DMS53 (cell line): ENCODE measurements around the gene TRPV2.
"Not testable (repeated sequence)": the region's sequence is repeated elsewhere in the genome, so short reads cannot be mapped to it uniquely, and the experiment has no call there.

Experiments used
- DNase-seq: peaks from one replicate; lab custom pipeline; 2025; lab: John Stamatoyannopoulos, UW

The TRPV2 gene

DNA sequence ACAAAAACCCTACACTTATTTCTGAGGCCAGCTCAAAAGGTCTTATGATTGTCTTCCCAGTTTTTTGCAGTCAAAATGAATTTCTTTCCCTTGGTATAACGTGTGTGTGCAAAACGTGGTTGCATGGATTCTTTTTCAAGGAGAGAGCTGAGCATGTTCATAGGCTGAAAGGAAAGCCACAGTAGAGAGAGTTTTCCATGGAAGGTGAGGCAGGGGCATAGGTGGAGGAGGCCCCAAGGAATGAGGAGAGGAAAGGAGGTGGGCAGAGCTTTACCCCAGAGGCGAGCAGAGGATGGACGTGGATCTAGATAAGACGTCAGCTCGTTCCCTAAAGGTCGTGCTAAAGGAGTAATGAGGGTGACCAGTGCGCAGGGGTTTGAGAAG lies 22.8 kb downstream of the TRPV2 start:
- DNase-seq, result no peak

DNA sequence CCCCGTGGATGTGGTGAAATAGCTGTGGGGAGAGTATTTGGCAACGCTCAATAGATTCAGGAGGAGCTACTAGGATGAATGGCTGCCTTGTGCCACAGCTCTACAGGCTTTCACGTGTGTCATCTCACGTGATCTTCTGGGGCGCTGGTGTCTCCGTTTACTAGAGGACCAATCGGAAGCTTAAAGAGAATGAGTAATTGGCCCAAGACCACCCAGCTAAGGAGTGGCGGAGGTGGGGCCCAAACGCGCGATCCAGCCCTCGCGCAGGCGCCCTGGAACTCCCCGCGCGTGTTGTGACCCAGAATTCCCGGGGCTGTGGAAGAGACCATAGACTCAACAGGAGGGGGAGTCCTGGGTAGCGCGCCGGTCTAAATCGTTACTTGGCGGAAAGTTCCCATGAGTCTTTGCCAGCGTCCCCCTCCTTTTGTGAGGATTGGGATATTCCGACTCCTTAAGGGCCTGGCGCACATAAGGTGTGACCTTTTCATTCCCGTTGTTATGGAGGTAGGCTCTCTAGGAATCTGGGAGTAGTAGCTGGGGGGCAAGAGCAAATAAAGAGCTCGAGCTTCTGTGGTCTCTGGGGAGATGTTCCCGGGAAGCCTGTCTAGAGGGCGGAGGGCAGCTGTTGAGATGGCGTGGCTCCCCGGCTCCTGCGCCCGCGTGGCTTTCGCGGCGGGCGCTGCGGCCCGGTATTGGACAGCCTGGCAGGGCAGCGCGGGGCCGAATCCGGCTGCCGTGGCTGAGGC lies 23.4 kb downstream of the TRPV2 start:
- DNase-seq, result peak; percentile 98

DNA sequence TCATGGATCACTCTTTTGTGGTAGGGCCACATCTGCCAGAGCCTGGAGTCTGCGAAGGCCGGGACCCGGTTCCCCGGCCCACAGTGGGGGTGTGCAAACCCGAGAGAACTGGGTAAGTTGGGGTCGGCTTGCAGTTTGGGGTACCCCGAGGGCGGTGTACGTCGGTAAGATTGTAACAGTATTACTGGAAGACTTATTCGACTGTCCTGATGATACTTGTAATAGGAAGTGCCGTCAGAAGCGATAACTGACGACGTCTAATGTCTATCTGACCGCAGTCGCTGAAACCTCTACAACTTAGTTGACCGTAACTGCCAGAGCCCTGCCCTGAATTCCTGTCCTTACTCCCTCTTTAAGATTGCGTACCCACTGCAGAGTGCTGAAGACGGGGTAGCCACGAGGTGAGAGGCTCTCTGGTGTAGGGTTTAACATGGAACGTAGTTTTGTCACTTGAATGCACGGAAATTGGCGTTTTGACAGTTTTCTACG lies 24.0 kb downstream of the TRPV2 start:
- DNase-seq, result peak; percentile 37

DNA sequence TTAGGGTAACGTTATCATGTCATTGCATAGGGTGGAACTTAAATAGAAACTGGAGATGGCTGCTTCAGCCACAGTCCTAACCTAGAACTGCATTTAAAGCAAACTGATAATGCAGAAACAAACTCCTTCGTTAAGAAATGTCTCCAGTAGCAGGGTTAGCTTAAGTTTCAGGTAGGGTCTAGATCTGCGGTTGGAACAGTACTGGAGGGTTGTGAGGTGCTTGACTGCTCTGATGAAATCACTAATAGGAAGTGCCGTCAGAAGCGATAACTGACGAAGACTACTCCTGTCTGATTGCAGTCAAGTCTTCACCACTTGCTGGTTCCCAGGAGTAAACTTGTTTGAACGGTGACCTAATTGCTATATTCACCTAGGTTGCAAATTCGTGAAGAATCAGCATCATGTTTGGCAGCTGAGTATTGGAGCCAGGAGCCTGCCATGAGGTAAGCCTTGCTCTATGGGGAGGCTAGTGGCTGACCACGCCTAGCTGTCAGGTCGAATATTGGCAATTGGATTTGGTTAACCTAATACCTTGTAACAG lies 24.5 kb downstream of the TRPV2 start:
- peak; percentile 52 for DNase-seq

DNA sequence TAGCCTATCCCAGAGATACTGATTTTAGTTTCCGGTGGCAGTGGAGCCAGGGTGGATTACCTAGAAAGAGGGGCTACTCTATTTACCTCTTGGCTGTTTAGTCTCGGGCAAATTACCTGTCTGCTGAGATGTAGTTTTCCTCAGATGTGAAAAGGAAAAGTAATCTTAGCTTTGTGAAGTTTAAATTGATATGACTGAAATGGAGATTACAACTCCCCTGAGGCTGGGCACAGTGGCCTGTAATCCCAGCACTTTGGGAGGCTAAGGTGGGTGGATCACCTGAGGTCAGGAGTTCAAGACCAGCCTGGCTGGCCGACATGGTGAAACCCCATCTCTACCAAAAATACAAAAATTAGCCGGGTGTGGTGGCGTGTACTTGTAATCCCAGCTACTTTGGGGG lies 25.0 kb downstream of the TRPV2 start:
- not testable (repeated sequence) for DNase-seq

DNA sequence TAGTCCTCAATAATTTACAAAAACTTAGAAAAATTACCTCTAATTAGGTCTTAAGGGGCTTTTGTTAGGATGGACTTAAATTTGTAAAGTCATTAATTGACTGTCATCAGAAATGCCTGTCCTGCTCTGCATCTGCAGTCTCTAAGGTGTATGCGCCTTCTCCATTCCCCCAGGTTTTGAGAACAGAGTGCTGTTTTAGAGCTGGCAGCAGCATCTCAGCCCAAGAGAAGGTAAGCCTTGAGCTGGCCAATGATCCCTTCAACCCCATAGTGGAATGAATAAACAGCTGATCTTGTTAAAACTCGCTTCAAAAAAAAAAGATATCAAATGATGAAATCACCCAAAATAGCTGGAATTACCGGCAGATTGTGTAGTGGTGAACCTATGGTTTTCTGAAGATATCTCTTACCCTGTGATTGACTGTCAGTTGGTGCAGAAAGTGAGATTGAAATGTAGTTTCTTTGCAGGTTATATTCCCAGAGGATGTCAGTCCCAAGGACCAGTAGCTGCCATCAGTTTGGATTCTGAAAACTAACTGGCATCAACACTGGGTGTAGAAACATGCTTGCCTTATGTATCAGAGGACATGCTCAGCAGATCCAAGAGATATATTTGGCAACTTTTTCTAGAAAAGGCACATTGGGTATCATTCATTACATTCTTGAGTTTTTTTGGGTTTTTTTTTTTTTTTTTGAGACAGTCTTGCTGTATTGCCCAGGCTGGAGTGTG lies 25.7 kb downstream of the TRPV2 start:
- DNase-seq, result peak; percentile 30

DNA sequence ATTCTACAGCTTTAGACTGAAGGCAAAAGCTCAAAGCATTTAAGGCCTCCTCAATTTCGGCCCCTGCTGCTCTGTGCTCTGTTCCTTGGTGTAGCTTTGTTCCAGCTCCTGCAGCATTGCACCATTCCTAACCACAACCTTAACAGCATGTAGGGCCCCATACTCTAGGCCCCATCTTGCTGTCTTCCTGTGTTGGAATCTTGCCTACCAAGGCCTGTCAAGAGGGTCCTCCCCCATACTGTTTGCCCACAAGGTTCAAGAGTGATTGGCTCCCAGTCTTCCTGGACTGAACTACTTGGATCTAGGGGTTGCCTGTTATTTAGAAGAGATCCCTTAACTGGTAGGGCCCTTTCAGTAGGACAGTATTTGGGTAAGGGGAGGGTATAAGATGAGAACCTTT lies 26.8 kb downstream of the TRPV2 start:
- peak; percentile 57 for DNase-seq

DNA sequence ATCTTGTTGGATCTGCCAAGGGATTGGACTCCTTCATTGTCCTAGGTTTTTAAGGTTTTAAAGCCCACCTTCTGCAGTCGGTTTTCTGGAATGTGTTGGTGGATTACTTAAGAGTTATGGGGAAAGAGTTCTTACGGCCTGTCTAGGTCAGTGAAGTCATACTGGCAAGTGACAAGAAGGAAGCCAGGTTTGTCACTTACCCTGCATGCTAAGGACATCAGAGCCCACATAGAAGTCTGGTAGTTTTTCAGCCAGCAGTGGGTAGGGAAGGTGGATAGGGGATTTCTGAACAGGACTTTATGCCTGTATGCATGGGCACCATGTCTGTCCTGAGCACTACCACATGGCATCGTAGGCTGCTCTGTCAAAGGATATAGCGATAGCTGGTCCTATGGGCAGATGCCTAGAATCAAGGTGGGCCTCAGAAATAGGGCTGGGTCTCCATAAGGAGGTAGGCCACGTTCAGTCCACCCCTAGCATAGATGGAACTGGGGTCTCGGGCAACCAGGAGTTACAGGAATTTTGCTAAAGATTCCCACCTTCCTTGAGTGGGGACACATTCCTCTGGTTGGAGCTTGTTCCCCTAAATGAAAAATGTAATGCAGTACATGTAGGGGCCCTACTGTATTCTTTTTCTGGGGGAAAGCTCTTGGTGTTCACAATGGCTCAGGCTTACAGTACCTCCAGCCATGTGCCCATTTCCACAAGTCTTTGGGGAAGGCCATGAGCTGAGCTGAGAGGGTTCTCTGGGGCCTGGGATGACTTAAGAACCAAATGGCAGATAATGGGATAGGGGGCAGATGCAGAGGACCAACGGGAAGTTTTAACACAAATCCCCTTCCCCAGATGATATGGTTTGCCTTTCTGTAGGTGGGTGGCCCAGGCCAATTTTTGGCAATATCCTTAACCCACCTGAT lies 27.5 kb downstream of the TRPV2 start:
- DNase-seq, result peak; percentile 52

DNA sequence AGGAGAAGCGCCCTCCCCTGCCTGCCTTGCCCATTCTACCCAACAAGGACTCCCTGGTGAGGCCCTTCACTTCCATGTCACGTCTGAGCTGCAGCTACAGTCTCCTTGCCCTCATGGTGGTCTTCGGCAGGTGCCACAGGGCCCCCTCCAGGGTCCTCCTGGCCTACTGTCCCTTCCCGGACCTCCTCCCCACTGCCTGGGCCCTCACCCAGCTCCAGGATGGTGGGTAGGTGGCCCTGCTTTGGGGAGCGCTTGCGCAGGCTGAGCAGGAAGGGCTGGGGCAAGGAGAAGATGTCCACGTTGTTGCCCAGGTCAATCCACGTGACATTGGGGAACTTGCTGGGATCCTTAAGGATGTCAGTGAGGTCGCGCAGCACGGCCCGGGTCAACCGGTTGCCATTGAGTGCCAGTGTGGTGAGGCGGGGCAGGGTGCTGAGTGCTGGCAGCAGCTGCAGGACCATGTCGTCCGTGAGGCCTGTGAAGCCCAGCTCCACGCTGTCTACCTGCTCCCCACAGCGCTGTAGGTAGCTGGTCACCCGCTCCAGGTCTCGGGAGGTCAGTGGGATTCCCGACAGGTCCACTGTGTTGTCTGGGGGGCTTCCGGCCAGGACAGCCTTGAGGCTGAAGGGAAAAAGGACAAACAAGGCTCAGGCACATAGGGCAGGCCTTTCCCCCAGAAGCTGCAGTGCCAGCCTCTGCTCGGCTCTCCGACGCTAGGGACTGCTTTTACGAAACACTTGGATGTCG lies 28.3 kb downstream of the TRPV2 start:
- peak; percentile 46 for DNase-seq

DNA sequence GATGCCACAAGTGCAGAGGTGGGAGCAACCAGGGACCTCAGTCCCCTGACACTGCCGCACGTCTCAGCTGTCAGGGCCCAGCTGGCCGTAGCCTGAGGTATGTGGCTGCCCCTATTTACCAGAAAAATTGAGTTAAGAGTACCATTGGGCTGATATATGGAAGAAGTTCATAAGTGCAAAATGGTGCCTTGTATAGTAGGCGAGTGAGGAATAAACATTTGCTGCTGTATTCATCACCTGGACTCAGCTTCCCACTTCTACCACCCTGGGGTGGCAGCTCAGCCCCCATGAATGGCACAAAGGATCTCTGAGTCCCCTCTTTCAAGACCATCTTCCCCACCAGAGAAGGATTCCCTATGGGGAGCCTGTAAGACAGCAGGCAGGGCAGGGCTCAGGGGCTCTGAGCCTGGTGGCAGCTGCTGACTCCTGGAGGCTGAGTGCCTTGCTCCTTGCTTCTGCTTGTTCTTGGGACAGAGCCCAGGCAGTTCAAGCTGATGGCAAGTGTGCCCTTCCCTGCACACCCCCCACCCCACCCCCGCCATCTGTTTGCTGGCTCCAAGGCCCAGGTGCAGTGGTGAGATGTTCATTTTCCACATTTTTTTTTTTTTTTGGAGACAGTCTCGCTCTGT lies 29.0 kb downstream of the TRPV2 start:
- peak; percentile 52 for DNase-seq

DNA sequence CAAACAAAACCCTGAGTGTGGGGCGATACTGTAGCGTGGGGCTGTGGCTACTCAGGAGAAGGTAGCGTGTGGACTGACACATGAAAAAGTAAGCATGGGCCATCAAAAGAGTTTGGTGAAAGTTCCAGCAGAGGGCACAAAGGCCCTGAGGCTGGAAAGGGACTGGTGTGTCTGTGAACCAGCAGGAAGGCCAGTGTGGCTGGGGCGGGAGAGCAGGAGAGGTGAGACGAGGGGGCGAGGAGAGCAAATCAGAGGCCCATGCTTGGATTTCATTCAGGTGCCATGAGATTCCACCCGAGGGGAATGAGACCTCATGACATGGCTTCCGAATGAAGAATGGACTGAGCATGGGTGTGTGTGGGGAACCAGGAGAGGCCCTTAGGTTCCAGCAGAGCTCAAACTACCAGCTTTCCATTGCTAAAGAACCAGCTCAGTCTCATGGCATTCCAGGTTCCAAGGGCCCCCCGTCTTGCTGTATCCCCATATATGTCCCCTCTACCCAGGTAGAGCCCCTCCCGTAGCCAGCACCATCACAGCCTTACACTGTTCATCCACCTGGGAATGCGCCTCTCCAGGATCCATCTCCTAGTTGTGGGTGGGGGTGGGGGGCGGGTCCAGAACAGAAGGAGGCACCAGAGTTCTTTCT lies 31.1 kb downstream of the TRPV2 start:
- peak; percentile 26 for DNase-seq

DNA sequence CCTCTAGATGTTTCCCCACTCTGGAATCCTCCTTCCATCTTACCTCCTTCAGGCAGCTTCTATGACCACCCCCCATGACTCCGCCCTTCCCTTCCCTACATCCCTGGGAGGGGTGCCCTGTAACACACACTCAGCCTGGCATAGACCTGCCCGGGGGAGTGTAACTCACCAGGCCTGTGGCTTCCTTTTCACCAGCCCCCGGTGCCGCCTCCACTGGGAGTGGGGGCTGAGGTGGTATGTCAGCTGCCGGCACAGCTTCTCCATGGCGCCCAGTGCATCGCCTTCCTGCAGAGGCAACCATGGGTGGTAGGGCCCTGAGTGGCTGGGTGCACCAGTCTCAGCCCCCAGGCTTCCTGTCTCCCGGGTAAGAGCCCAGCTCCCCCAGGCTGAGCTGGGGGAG lies 32.3 kb downstream of the TRPV2 start:
- DNase-seq, result no peak

DNA sequence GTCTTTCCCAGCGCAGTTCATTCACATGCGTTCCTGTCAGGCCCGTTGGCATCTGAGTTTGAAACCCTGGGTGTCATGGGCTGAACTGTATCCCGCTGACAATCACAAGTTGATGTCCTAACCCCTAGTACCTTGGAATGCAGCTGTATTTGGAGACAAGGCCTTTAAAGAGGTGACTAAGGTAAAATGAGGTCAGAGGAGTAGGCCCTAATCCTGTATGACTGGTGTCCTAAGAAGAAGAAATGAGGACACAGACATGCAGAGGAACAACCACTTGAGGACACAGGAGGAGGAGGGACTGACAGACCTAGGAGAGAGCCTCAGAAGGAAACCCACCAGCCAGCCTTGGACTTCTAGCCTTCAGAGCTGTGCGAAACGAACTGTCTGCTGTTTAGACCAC lies 33.1 kb downstream of the TRPV2 start:
- DNase-seq, result no peak

DNA sequence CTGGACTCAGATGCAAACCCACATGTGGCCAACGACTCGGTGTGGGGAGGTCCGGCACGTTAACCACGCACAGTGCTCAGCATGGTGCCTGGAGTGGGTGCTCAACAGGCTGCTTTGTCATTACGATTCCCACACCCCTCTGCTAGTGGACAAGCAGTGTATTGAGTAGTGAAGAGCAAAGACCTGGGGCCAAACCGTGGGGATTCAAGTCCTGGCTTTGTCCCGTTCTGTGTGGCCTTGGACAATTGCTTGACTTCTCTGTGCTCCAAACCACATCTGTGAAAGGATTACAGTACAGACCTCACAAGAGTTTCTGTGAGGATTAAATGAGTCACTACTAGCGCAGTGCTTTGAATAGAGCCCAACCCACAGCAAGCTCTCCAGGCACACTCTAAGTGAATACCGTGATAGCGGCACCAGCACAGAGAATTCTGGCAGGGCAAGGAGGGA lies 33.8 kb downstream of the TRPV2 start:
- peak; percentile 58 for DNase-seq

DNA sequence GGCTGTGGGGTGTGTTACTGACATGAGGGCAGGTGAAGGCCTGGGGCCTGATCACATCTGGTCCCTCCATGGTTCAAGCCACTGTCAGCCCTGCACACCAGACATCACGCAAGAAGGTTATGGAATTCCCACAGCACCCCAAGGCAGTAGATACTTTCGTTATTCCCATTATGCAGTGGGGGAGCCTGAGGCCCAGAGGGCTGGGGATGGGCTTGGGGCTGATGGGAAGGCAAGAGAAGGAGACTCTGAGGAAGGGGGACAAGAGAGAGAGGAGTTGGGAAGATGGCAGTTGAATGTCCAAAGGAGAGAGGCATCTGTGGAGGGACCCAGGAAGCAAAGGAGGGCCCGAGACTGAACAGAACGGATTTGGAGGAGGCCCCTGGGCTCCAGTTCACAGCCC lies 34.7 kb downstream of the TRPV2 start:
- peak; percentile 50 for DNase-seq

DNA sequence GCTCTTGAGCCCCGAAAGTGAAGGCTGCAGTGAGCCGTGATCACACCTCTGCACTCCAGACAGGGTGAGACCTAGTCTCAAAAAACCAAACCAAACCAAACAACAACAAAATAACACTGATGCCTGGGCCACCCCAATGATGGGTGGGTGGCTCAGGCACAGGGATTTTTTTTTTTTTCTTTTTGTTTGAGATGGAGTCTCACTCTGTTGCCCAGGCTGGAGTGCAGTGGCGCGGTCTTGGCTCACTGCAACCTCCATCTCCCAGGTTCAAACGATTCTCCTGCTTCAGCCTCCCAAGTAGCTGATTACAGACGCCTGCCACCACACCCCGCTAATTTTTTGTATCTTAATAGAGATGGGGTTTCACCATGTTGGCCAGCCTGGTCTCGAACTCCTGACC lies 36.9 kb downstream of the TRPV2 start:
- DNase-seq, result not testable (repeated sequence)

DNA sequence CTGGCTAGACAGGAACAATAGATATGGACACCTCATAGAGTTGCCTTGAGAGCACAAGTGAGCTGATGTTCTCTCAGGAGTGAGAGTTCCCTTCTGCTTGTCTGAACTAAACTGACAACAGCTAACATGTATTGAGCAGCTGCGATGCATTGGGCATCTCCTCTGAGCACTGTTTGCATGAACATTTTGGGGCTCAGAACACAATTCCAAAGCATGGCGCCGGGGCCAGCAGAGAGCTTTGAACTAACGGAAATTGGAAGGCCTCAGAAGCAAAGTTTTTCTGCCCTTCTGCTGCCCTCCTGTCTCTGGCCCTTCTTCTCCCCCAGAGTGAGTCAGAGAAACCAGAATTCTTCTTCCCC lies 38.1 kb downstream of the TRPV2 start:
- no peak for DNase-seq

DNA sequence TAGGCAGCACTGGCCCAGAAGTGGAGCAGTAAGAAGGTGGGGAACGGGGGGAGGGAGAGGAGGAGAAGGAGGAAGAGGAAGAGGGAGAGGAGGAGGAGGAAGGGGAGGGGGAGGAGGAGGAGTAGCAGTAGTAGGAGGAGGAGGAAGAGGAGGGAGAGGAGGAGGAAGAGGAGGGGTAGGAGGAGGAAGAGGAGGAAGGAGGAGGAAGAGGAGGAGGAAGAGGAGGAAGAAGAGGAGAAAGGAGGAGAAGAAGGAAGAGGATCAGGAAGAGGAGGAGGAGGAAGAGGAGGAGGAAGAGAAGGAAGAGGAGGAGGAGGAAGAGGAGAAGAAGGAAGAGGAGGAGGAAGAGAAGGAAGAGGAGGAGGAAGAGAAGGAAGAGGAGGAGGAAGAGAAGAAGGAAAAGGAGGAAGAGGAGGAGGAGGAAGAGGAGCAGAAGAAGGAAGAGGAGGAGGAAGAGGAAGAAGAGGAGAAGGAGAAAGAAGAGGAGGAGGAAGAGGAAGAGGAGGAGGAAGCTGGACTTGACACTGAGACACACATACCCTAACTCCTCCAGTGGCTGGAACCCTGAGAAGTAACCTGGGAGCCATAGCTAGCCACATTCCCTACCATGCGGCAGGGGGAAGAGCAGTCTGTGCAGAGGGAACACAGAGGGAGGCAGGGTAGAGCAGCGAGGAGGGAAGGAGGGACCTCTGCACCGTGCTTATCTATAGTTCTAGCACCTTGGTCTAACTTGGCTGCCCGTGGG lies 40.8 kb downstream of the TRPV2 start:
- no peak for DNase-seq

DNA sequence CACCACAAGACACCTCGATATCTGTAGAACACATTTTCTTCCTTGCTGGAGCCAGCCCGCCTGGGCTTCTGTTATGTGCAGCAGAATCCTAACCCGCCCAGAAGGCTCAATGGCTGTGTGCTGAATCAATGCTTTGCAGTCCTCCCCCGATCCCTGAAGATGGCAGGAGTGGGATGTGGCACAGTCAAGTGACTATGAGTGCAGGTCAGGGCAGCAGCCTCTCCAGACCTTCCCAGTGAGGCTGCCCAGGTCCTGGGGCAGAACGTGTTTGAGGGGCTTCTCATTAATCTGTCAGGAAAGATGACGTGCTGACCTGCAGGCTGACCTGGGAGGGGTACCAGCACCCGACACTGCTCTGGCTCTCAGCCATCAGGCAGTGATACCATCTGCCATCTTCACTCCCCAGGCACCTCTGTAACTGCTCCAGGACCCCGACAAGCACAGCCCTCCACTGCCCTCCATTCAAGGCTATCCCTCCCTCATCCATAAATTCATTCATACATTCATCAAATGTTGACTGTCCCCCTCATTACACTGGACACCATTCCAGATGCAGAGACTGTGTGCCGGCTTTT lies 41.5 kb downstream of the TRPV2 start:
- no peak for DNase-seq
